ENCODE results near the gene LRRC56. TPM values are rescaled to one million over a fixed set of nuclear protein-coding genes. Genes with fewer than 3 reads are reported as not detected.

Gene LRRC56
- total and polyA plus RNA-seq, 9 of the 15 experiments (the other 6 are each of a cell fraction or from before 2014, with no cell fraction given): 0.03 to 4.5 (median 1.0) TPM; not detected in 1

- TF ChIP-seq JUNB (CRISPR knock-in tag; conservative IDR thresholded peaks at IDR 0.05): no peak
- no peak for TF ChIP-seq ZNF644 (tag; IDR thresholded peaks at IDR 0.05; ENCODE audit: low read depth)
- no peak for TF ChIP-seq ZKSCAN3 (CRISPR knock-in tag; IDR thresholded peaks at IDR 0.05)
- TF ChIP-seq TEAD1 (CRISPR knock-in tag; IDR thresholded peaks at IDR 0.05): peak in 1 of 2 experiments; percentile 69; a peak in 2 of 4 replicates
- no peak for TF ChIP-seq ZNF766 (CRISPR knock-in tag; conservative IDR thresholded peaks at IDR 0.05)
- no peak for TF ChIP-seq E2F8 (IDR thresholded peaks at IDR 0.05; ENCODE audit: low read depth, partially characterized antibody)
- TF ChIP-seq SOX6 (IDR thresholded peaks at IDR 0.05): no peak
- no peak for TF ChIP-seq POU5F1 (IDR thresholded peaks at IDR 0.05; ENCODE audit: borderline replicate concordance, low read depth, low read length, partially characterized antibody)
- TF ChIP-seq ZNF395 (CRISPR knock-in tag; IDR thresholded peaks at IDR 0.05): no peak
- no peak for TF ChIP-seq FOXO4 (CRISPR knock-in tag; IDR thresholded peaks at IDR 0.05)
- TF ChIP-seq E2F5 (CRISPR knock-in tag; IDR thresholded peaks at IDR 0.05): no peak
- no peak for TF ChIP-seq SRSF1 (IDR thresholded peaks at IDR 0.05; ENCODE audit: low read depth, low read length)
- TF ChIP-seq SIX5 (IDR thresholded peaks at IDR 0.05; ENCODE audit: borderline replicate concordance in 1 of 2, insufficient read depth in 1 of 2, low read depth in 1 of 2, low read length in 2 of 2): no peak
- no peak for TF ChIP-seq RFX5 (IDR thresholded peaks at IDR 0.05; ENCODE audit: low read depth, low read length)
- peak; percentile 70; the same call in 1 of the 2 replicates for TF ChIP-seq GATAD2A (IDR thresholded peaks at IDR 0.05)
- no peak for TF ChIP-seq RFX7 (CRISPR knock-in tag; IDR thresholded peaks at IDR 0.05)
- TF ChIP-seq MXI1 (IDR thresholded peaks at IDR 0.05; ENCODE audit: low read depth, low read length): no peak
- no peak; the same call in 1 of the 2 replicates for TF ChIP-seq LCOR (CRISPR knock-in tag; IDR thresholded peaks at IDR 0.05)
- TF ChIP-seq FOXJ2 (tag; IDR thresholded peaks at IDR 0.05): no peak
- TF ChIP-seq HNRNPUL1 (IDR thresholded peaks at IDR 0.05; ENCODE audit: low read length): no peak
- no peak for TF ChIP-seq ZNF354B (CRISPR knock-in tag; IDR thresholded peaks at IDR 0.05)
- no peak for TF ChIP-seq HDAC8 (tag; IDR thresholded peaks at IDR 0.05)
- TF ChIP-seq ZC3H8 (IDR thresholded peaks at IDR 0.05): no peak
Measured at GRCh38 chr11:560305-561147, 23.2 kb downstream of the LRRC56 start, which contains the start of the genes LMNTD2 and RASSF7 (continued).
